Large intestine (tissue), 3 donors: ENCODE data around the gene NELFB. TPM values are rescaled to one million over a fixed set of nuclear protein-coding genes. Genes with fewer than 3 reads are reported as not detected.

Source experiments
- DNase-seq, 2 donors: peaks; one replicate each; pipeline versions ENCODE4 v3.0.0 to v3.0.0-alpha.2; 2013
- H3K27ac ChIP-seq: one replicate; pipeline ENCODE4 v1.5.1; 2013; ENCODE audit warnings: low read length
- H3K27me3 ChIP-seq: 2 replicates; pipeline ENCODE4 v1.6.1; 2013; ENCODE audit warnings: low read length; ENCODE audit not compliant: control insufficient read depth, insufficient read depth
- H3K36me3 ChIP-seq: 2 replicates; pipeline ENCODE4 v1.6.1; 2013; ENCODE audit warnings: low read length; ENCODE audit not compliant: control insufficient read depth, insufficient read depth
- H3K4me1 ChIP-seq: one replicate; pipeline ENCODE4 v1.6.1; 2013; ENCODE audit warnings: low read length; ENCODE audit not compliant: control insufficient read depth, insufficient read depth
- H3K4me3 ChIP-seq: one replicate; pipeline ENCODE4 v1.5.1; 2013; ENCODE audit warnings: low read length
- H3K9me3 ChIP-seq: one replicate; pipeline ENCODE4 v1.6.1; 2013; ENCODE audit warnings: mild to moderate bottlenecking, low read depth, low read length, moderate library complexity; ENCODE audit not compliant: control insufficient read depth
- WGBS: methylation state at CpG from one replicate; pipeline ENCODE4 v1.1.5; 2013; ENCODE audit warnings: low lambda C conversion rate; ENCODE audit not compliant: insufficient coverage; 5-methylcytosine and 5-hydroxymethylcytosine counted together
- polyA plus RNA-seq: library from polyadenylated mRNA; unstranded; fragments of 120-200 nt; gene quantifications from one replicate; pipeline ENCODE4 v1.2.1, GENCODE V29; 2013

The NELFB gene
- polyA plus RNA-seq, 1 donor = 45.9 TPM

GRCh38 chr9:137319739-137320551 is 64.8 kb downstream of the NELFB start:
- no CpG with 5 or more reads among the region's 22 CpGs for WGBS
- no peak overlapping the region for H3K27ac ChIP-seq
- DNase-seq = no peak

GRCh38 chr9:137320555-137321384 is 65.6 kb downstream of the NELFB start:
- Histone ChIP-seq H3K9me3 (peaks cover 7% of the 10 kb centered on the region), H3K4me3 (no peak overlapping the region), H3K36me3 (no peaks in the 10 kb centered on the region), H3K27me3 (no peaks in the 10 kb centered on the region), H3K27ac (no peak overlapping the region), H3K4me1 (peaks cover 19% of the 10 kb centered on the region)
- no peak for DNase-seq
- whole genome bisulfite sequencing = no CpG with 5 or more reads among the region's 24 CpGs

More at GRCh38 chr9:137319739-137320551, 64.8 kb downstream of the NELFB start:
- Histone ChIP-seq H3K27me3 (no peaks in the 10 kb centered on the region), H3K9me3 (peaks cover 11% of the 10 kb centered on the region), H3K4me3 (no peak overlapping the region), H3K36me3 (no peaks in the 10 kb centered on the region), H3K4me1 (peaks cover 28% of the 10 kb centered on the region)

GRCh38 chr9:137321726-137322361 is 66.7 kb downstream of the NELFB start:
- peaks cover 7% of the 10 kb centered on the region for H3K9me3 ChIP-seq
- DNase-seq = no peak
- no peaks in the 10 kb centered on the region for H3K27me3 ChIP-seq
- no peak overlapping the region for H3K27ac ChIP-seq
- H3K36me3 ChIP-seq = no peaks in the 10 kb centered on the region
- H3K4me1 ChIP-seq = peaks cover 14% of the 10 kb centered on the region
- H3K4me3 ChIP-seq = no peak overlapping the region
- WGBS = no CpG with 5 or more reads among the region's 22 CpGs

Other genes with a start within 250 kb of the NELFB start
- gene ABCA2, start 227.1 kb upstream of the NELFB start, polyA plus RNA-seq = 25.3 TPM
- gene FUT7, start 223.2 kb upstream of the NELFB start, polyA plus RNA-seq = 0.69 TPM
- gene NPDC1, start 209.2 kb upstream of the NELFB start, polyA plus RNA-seq = 42.7 TPM
- gene ENTPD2, start 201.3 kb upstream of the NELFB start, polyA plus RNA-seq = 9.9 TPM
- 12.1 TPM for gene SAPCD2, start 184.8 kb upstream of the NELFB start, polyA plus RNA-seq
- 32.4 TPM for gene UAP1L1, start 177.8 kb upstream of the NELFB start, polyA plus RNA-seq
- 39.5 TPM for gene MAN1B1, start 168.3 kb upstream of the NELFB start, polyA plus RNA-seq
- 196 TPM for gene DPP7, start 140.6 kb upstream of the NELFB start, polyA plus RNA-seq
- gene GRIN1, start 116.2 kb upstream of the NELFB start, polyA plus RNA-seq = 2.6 TPM
- 12.0 TPM for gene LRRC26, start 85.3 kb upstream of the NELFB start, polyA plus RNA-seq
- gene TMEM210, start 83.3 kb upstream of the NELFB start, polyA plus RNA-seq = not detected
- gene ANAPC2, start 66.8 kb upstream of the NELFB start, polyA plus RNA-seq = 47.0 TPM
- 66.0 TPM for gene SSNA1, start 66.7 kb upstream of the NELFB start, polyA plus RNA-seq
- gene TPRN, start 54.6 kb upstream of the NELFB start, polyA plus RNA-seq = 32.1 TPM
- gene TMEM203, start 49.7 kb upstream of the NELFB start, polyA plus RNA-seq = 33.1 TPM
- 12.1 TPM for gene NDOR1, start 49.6 kb upstream of the NELFB start, polyA plus RNA-seq
- 11.0 TPM for gene RNF208, start 33.1 kb upstream of the NELFB start, polyA plus RNA-seq
- gene CYSRT1, start 30.2 kb upstream of the NELFB start, polyA plus RNA-seq = 71.7 TPM
- 87.5 TPM for gene RNF224, start 27.8 kb upstream of the NELFB start, polyA plus RNA-seq
- gene SLC34A3, start 24.4 kb upstream of the NELFB start, polyA plus RNA-seq = 36.9 TPM
- gene TUBB4B, start 14.0 kb upstream of the NELFB start, polyA plus RNA-seq = 402 TPM
- gene STPG3, start 4.0 kb upstream of the NELFB start, polyA plus RNA-seq = 3.4 TPM
- gene TOR4A, start 22.4 kb downstream of the NELFB start, polyA plus RNA-seq = 18.4 TPM
- 32.4 TPM for gene NRARP, start 46.9 kb downstream of the NELFB start, polyA plus RNA-seq
- 36.5 TPM for gene EXD3, start 167.8 kb downstream of the NELFB start, polyA plus RNA-seq
- gene NOXA1, start 168.1 kb downstream of the NELFB start, polyA plus RNA-seq = 11.8 TPM
- 14.2 TPM for gene ENTPD8, start 186.0 kb downstream of the NELFB start, polyA plus RNA-seq
- gene NSMF, start 204.0 kb downstream of the NELFB start, polyA plus RNA-seq = 33.4 TPM